H9 (cell line): ENCODE measurements around the gene ULK4. TPM values are rescaled to one million over a fixed set of nuclear protein-coding genes. Genes with fewer than 3 reads are reported as not detected.
A peak's percentile ranks its signal among the peaks of the same experiment; 100 is the strongest.

Source experiments
- DNase-seq: peaks from one replicate; pipeline ENCODE4 v3.0.0-alpha.2; 2017
- H2AFZ ChIP-seq: one replicate; pipeline ENCODE4 v1.6.1; 2013; ENCODE audit warnings: mild to moderate bottlenecking, low read length, control low read depth, moderate library complexity
- H2AK5ac ChIP-seq: 2 replicates; pipeline ENCODE4 v1.6.1; 2013; ENCODE audit warnings: low read length, control low read depth, mixed read lengths; ENCODE audit not compliant: insufficient read length
- H2BK120ac ChIP-seq: one replicate; pipeline ENCODE4 v1.6.1; 2013; ENCODE audit warnings: low read depth, mild to moderate bottlenecking, low read length, control low read depth, inconsistent platforms; ENCODE audit not compliant: poor library complexity, severe bottlenecking
- H2BK12ac ChIP-seq: 2 replicates; pipeline ENCODE4 v1.6.1; 2013; ENCODE audit warnings: low read length, control low read depth, mixed read lengths, low read depth; ENCODE audit not compliant: insufficient read length
- H2BK15ac ChIP-seq: 2 replicates; pipeline ENCODE4 v1.6.1; 2013; ENCODE audit warnings: low read depth, low read length, control low read depth
- H2BK20ac ChIP-seq: one replicate; pipeline ENCODE4 v1.6.1; 2013; ENCODE audit warnings: low read depth, mild to moderate bottlenecking, low read length, control low read depth, inconsistent platforms; ENCODE audit not compliant: poor library complexity, severe bottlenecking
- H2BK5ac ChIP-seq: 2 replicates; pipeline ENCODE4 v1.6.1; 2013; ENCODE audit warnings: low read length, control low read depth, mixed read lengths; ENCODE audit not compliant: insufficient read length
- H3K14ac ChIP-seq: 2 replicates; pipeline ENCODE4 v1.6.1; 2013; ENCODE audit warnings: low read length, control low read depth; ENCODE audit not compliant: insufficient read depth
- H3K18ac ChIP-seq: 2 replicates; pipeline ENCODE4 v1.6.1; 2013; ENCODE audit warnings: low read depth, mild to moderate bottlenecking, mixed read lengths, low read length, control low read depth; ENCODE audit not compliant: insufficient read length
- H3K23ac ChIP-seq: 2 replicates; pipeline ENCODE4 v1.6.1; 2013; ENCODE audit warnings: low read length, control low read depth, mixed read lengths, low read depth; ENCODE audit not compliant: insufficient read length
- H3K23me2 ChIP-seq: 2 replicates; pipeline ENCODE4 v1.6.1; 2013; ENCODE audit warnings: low read depth, mild to moderate bottlenecking, mixed read lengths, low read length, control low read depth; ENCODE audit not compliant: insufficient read length, poor library complexity, severe bottlenecking
- H3K27ac ChIP-seq: 2 replicates; pipeline ENCODE4 v1.5.1; 2013; ENCODE audit warnings: low read length, control low read depth, mixed read lengths, low read depth; ENCODE audit not compliant: insufficient read length
- H3K27me3 ChIP-seq: 2 replicates; pipeline ENCODE4 v1.6.1; 2013; ENCODE audit warnings: low read length, control low read depth, inconsistent platforms; ENCODE audit not compliant: insufficient read depth
- H3K4ac ChIP-seq: 2 replicates; pipeline ENCODE4 v1.6.1; 2013; ENCODE audit warnings: low read depth, mild to moderate bottlenecking, control low read depth, inconsistent platforms, low read length, moderate library complexity
- H3K4me1 ChIP-seq: 2 replicates; pipeline ENCODE4 v1.6.1; 2013; ENCODE audit warnings: low read length, control low read depth, inconsistent platforms; ENCODE audit not compliant: insufficient read depth
- H3K4me2 ChIP-seq: 2 replicates; pipeline ENCODE4 v1.6.1; 2013; ENCODE audit warnings: low read length, control low read depth, mixed read lengths; ENCODE audit not compliant: insufficient read length, insufficient read depth
- H3K56ac ChIP-seq: 2 replicates; pipeline ENCODE4 v1.6.1; 2013; ENCODE audit warnings: low read depth, mild to moderate bottlenecking, mixed read lengths, low read length, control low read depth; ENCODE audit not compliant: insufficient read length
- H3K79me1 ChIP-seq: 2 replicates; pipeline ENCODE4 v1.6.1; 2013; ENCODE audit warnings: low read depth, mild to moderate bottlenecking, moderate library complexity, low read length, control low read depth, inconsistent platforms; ENCODE audit not compliant: insufficient read depth, poor library complexity, severe bottlenecking
- H3K79me2 ChIP-seq: 2 replicates; pipeline ENCODE4 v1.6.1; 2013; ENCODE audit warnings: low read length, control low read depth, inconsistent platforms; ENCODE audit not compliant: insufficient read depth
- H3K9ac ChIP-seq: 2 replicates; pipeline ENCODE4 v1.6.1; 2013; ENCODE audit warnings: low read length, control low read depth, mixed read lengths; ENCODE audit not compliant: insufficient read length; ENCODE audit errors: extremely low read depth
- H3K9me3 ChIP-seq: one replicate; pipeline ENCODE4 v1.6.1; 2013; ENCODE audit warnings: low read depth, low read length, inconsistent platforms; ENCODE audit not compliant: control insufficient read depth
- H3T11ph ChIP-seq: one replicate; pipeline ENCODE4 v1.6.1; 2013; ENCODE audit warnings: mild to moderate bottlenecking, low read length, control low read depth, inconsistent platforms
- H4K20me1 ChIP-seq: one replicate; pipeline ENCODE4 v1.6.1; 2013; ENCODE audit not compliant: control insufficient read depth, insufficient read length, insufficient read depth
- H4K5ac ChIP-seq: 2 replicates; pipeline ENCODE4 v1.6.1; 2013; ENCODE audit warnings: low read depth, mild to moderate bottlenecking, mixed read lengths, low read length, control low read depth; ENCODE audit not compliant: insufficient read length
- H4K8ac ChIP-seq: replicated peaks from 2 replicates; pipeline ENCODE4 v1.6.1; 2013; ENCODE audit warnings: low read length, control low read depth, mixed read lengths, low read depth; ENCODE audit not compliant: insufficient read length
- H4K91ac ChIP-seq: 2 replicates; pipeline ENCODE4 v1.6.1; 2013; ENCODE audit warnings: low read depth, mild to moderate bottlenecking, moderate library complexity, mixed read lengths, low read length, control low read depth; ENCODE audit not compliant: insufficient read length
- H3K27ac Mint-ChIP-seq, 3 experiments: 2 replicates in 2 of 3; 3 replicates in 1 of 3; pipeline ENCODE4 v1.8.0; 2020 to 2021; ENCODE audit warnings: mixed read lengths in 3 of 3, mild to moderate bottlenecking in 1 of 3, moderate library complexity in 1 of 3
- H3K27me3 Mint-ChIP-seq: 2 replicates; pipeline ENCODE4 v1.8.0; 2021; ENCODE audit warnings: low read depth, mild to moderate bottlenecking, moderate library complexity, mixed read lengths
- H3K36me3 Mint-ChIP-seq, 3 experiments: 2 replicates in 2 of 3; 3 replicates in 1 of 3; pipeline ENCODE4 v1.8.0; 2020 to 2021; ENCODE audit warnings: low read depth in 3 of 3, mixed read lengths in 3 of 3; ENCODE audit not compliant: insufficient read depth in 1 of 3
- H3K4me1 Mint-ChIP-seq, 2 experiments: 2 replicates each; pipeline ENCODE4 v1.8.0; 2020; ENCODE audit warnings: mixed read lengths in 2 of 2
- H3K4me3 Mint-ChIP-seq, 2 experiments: 2 replicates in 1 of 2; 3 replicates in 1 of 2; pipeline ENCODE4 v1.8.0; 2020 to 2021; ENCODE audit warnings: mild to moderate bottlenecking in 2 of 2, mixed read lengths in 2 of 2, moderate library complexity in 1 of 2
- H3K9me3 Mint-ChIP-seq, 2 experiments: 2 replicates in 1 of 2; 3 replicates in 1 of 2; pipeline ENCODE4 v1.8.0; 2020; ENCODE audit warnings: mild to moderate bottlenecking in 2 of 2, mixed read lengths in 2 of 2, moderate library complexity in 1 of 2
- WGBS: extraction: QIAGEN DNeasy Blood & Tissue Kit; methylation state at CpG from one replicate; pipeline ENCODE4 v1.1.7; 2013; ENCODE audit warnings: missing lambda C conversion rate, low lambda C conversion rate, mixed read lengths; ENCODE audit not compliant: insufficient read length; ENCODE audit errors: extremely low coverage; 5-methylcytosine and 5-hydroxymethylcytosine counted together
- total RNA-seq: library from RNA; stranded (reverse); gene quantifications from 2 replicates; pipeline ENCODE4 v1.2.1, GENCODE V29; 2021
- TF ChIP-seq, protein P1 (sequence below): fragments of 200-600 bp; sonication (generic); conservative IDR thresholded peaks from 3 replicates; pipeline ENCODE4 v1.8.0; 2021; ENCODE audit warnings: antibody characterized with exemption, mild to moderate bottlenecking

Gene ULK4
- total RNA-seq, 1 experiment from 2014 or later: 12.9 TPM

DNA sequence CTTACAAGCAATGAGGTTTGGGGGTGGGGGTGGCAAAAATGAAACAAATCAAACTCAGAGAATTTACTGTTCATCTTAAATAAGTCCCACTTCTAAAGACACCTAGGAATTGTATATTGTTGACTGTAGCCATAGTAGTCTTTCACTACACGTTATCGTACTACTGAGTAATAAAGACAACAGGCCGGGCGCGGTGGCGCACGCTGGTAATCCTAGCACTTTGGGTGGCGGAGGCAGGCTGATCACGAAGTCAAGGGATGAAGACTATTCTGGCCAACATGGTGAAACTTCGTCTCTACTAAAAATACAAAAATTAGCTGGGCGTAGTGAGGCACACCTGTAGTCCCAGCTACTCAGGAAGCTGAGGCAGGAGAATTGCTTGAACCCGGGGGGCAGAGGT, 531.0 kb downstream of the ULK4 start:
- Histone ChIP-seq H3K9ac (no peak overlapping the region), H3K18ac (no peak overlapping the region), H2BK120ac (no peak overlapping the region), H2BK12ac (no peak overlapping the region), H4K8ac (no peak overlapping the region), H3K27ac (no peak overlapping the region), H3K56ac (no peak overlapping the region), H2BK15ac (no peak overlapping the region), H3T11ph (no peak overlapping the region), H3K79me1 (no peaks in the 10 kb centered on the region), H3K23me2 (no peaks in the 10 kb centered on the region), H2BK5ac (no peak overlapping the region), H3K27me3 (no peaks in the 10 kb centered on the region), H3K23ac (no peak overlapping the region), H2AFZ (no peak overlapping the region), H3K9me3 (no peaks in the 10 kb centered on the region), H3K79me2 (no peaks in the 10 kb centered on the region), H2BK20ac (no peak overlapping the region), H3K14ac (no peak overlapping the region), H2AK5ac (no peak overlapping the region), H4K20me1 (no peaks in the 10 kb centered on the region), H3K4ac (no peak overlapping the region), H4K91ac (no peak overlapping the region), H3K4me1 (no peaks in the 10 kb centered on the region), H3K4me2 (no peak overlapping the region), H4K5ac (no peak overlapping the region)
- no peak for DNase-seq
- Mint-ChIP-seq H3K9me3 (peaks cover 3 to 8% of the 10 kb centered on the region in 2 experiments; a peak in 2 of 5 replicates), H3K36me3 (peaks cover 0 to 9% (median 0%) of the 10 kb centered on the region in 3 experiments; a peak in 4 of 7 replicates), H3K4me1 (peaks cover 4 to 9% of the 10 kb centered on the region in 2 experiments; a peak in 3 of 4 replicates), H3K4me3 (no peak overlapping the region), H3K27me3 (no peaks in the 10 kb centered on the region), H3K27ac (peak overlapping the region in 1 of 3 experiments; percentile 91; a peak in 1 of 7 replicates)
- no CpG with 5 or more reads among the region's 12 CpGs for WGBS
- TF ChIP-seq, protein P1, sequence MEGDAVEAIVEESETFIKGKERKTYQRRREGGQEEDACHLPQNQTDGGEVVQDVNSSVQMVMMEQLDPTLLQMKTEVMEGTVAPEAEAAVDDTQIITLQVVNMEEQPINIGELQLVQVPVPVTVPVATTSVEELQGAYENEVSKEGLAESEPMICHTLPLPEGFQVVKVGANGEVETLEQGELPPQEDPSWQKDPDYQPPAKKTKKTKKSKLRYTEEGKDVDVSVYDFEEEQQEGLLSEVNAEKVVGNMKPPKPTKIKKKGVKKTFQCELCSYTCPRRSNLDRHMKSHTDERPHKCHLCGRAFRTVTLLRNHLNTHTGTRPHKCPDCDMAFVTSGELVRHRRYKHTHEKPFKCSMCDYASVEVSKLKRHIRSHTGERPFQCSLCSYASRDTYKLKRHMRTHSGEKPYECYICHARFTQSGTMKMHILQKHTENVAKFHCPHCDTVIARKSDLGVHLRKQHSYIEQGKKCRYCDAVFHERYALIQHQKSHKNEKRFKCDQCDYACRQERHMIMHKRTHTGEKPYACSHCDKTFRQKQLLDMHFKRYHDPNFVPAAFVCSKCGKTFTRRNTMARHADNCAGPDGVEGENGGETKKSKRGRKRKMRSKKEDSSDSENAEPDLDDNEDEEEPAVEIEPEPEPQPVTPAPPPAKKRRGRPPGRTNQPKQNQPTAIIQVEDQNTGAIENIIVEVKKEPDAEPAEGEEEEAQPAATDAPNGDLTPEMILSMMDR: no peak
